Right renal cortex interstitium (tissue), 3 donors: ENCODE data around the gene ZNF860. TPM values are rescaled to one million over a fixed set of nuclear protein-coding genes. Genes with fewer than 3 reads are reported as not detected.
A peak's percentile ranks its signal among the peaks of the same experiment; 100 is the strongest.
"Not testable (repeated sequence)": the region's sequence is repeated elsewhere in the genome, so short reads cannot be mapped to it uniquely, and the experiment has no call there.

ENCODE experiments used
- DNase-seq, 3 donors: peaks; one replicate each; pipeline ENCODE4 v3.0.0-alpha.2; 2013; ENCODE audit warnings: low read depth in 3 of 3, low spot score in 2 of 3
- polyA plus RNA-seq, 3 donors: library from polyadenylated mRNA; unstranded; fragments of 120-200 nt; gene quantifications; one replicate each; pipeline ENCODE4 v1.2.1, GENCODE V29; 2013; ENCODE audit not compliant: insufficient read length in 3 of 3

ZNF860 gene
- polyA plus RNA-seq, 3 donors = 2.3 to 3.2 (median 2.5) TPM

DNA sequence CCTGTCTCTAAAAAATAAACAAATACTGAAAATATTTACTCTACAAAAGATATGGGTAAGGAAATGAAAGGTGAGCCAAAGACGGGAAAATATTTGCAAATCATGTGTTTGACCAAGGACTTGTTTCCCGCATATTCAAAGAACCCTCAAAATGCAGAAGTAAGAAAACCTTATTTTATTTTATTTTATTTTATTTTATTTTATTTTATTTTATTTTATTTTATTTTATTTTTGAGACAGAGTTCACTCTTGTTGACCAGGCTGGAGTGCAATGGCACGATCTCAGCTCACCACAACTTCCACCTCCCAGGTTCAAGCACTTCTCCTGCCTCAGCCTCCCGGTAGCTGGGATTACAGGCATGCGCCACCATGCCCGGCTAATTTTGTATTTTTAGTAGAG, 11.4 kb downstream of the ZNF860 start:
- not testable (repeated sequence) for DNase-seq

- no peak for DNase-seq
These were observed 12.3 kb downstream of the ZNF860 start for GRCh38 chr3:31993843-31994242.

GRCh38 chr3:31995026-31995425, 13.5 kb downstream of the ZNF860 start:
- not testable (repeated sequence) for DNase-seq

- DNase-seq = no peak
These were observed 14.6 kb downstream of the ZNF860 start for GRCh38 chr3:31996195-31996594.

GRCh38 chr3:31997500-31997899, 15.9 kb downstream of the ZNF860 start:
- DNase-seq = no peak

DNA sequence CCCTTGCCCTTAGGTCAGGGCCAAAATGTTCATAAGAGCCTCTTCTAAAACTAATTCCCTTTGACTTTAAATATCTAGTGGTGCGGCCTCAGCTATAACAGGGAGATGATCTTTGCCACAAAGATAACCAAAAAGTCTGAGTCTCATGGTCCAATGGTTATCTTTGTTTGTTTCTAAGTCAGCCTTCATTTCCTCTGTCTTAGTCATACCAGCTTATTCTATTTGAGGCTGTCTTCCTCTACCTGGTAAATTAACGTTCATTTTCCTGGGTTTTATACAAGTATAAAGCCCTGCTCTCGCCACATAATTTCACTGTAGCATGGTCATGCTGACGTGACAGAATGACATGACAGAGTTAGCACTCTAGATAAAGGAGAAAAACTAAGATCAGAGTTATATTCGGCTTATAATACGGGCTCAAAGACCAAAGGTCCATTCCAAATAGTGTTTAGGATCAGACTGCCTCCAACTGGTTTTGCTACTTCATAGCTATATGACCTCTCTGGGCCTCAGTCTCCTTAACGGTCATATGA, 18.4 kb downstream of the ZNF860 start:
- DNase-seq = no peak

- no peak for DNase-seq
These were observed 19.3 kb downstream of the ZNF860 start for GRCh38 chr3:32000877-32001276.

- no peak for DNase-seq
These were observed 21.2 kb downstream of the ZNF860 start for GRCh38 chr3:32002561-32003368.

GRCh38 chr3:32003380-32003779, 21.8 kb downstream of the ZNF860 start:
- no peak for DNase-seq

- DNase-seq = no peak
These were observed 22.7 kb downstream of the ZNF860 start for GRCh38 chr3:32004113-32004765.

DNA sequence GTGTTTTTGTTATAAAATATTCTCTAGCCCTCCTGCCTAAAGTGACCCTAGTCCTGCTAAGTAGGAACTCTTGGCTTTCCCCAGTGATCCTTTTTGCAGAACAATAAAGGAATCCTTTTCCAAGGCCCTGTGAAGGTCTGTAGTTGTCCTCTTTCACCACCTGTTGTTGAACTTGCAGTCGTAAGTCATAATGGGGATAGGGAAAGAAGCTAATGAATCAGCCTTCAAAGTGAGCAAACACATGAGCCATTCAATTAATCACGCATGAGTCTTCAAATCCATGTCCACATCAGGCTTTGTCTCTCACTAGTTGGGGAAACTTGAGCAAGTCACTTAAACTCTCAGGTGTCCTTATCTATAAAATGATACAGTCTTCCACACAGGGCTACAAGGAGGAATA, 27.6 kb downstream of the ZNF860 start:
- no peak for DNase-seq

DNA sequence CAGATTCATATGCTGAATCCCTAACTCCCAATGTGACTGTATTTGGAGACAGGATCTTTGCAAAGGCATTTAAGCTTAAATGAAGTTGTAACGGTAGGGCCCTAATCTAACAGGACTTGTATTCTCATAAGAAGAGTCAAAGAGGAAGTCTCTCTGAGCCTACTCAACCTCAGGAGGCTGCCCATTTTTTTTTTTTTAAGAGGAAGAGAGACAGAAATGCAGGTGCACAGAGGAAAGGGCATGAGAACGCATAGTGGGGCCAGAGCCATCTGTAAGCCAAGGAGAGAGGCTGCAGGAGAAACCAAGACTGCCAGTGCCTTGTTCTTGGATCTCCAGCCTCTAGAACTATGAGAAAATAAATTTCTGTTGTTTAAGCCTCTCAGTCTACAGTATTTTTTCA, 28.4 kb downstream of the ZNF860 start:
- no peak for DNase-seq

DNA sequence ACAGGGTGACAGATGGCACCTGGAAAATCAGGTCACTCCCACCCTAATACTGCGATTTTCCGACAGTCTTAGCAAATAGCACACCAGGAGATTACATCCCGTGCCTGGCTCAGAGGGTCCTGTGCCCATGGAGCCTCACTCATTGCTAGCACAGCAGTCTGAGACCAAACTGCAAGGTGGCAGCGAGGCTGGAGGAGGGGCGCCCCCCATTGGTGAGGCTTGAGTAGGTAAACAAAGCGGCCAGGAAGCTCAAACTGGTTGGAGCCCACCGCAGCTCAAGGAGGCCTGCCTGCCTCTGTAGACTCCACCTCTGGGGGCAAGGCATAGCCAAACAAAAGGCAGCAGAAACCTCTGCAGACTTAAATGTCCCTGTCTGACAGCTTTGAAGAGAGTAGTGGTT, 29.1 kb downstream of the ZNF860 start:
- DNase-seq = not testable (repeated sequence)

DNA sequence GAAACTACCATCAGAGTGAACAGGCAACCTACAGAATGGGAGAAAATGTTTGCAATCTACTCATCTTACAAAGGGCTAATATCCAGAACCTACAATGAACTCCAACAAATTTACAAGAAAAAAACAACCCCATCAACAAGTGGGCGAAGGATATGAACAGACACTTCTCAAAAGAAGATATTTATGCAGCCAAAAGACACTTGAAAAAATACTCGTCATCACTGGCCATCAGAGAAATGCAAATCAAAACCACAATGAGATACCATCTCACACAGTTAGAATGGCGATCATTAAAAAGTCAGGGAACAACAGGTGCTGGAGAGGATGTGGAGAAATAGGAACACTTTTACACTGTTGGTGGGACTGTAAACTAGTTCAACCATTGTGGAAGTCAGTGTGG, 34.1 kb downstream of the ZNF860 start:
- not testable (repeated sequence) for DNase-seq

DNA sequence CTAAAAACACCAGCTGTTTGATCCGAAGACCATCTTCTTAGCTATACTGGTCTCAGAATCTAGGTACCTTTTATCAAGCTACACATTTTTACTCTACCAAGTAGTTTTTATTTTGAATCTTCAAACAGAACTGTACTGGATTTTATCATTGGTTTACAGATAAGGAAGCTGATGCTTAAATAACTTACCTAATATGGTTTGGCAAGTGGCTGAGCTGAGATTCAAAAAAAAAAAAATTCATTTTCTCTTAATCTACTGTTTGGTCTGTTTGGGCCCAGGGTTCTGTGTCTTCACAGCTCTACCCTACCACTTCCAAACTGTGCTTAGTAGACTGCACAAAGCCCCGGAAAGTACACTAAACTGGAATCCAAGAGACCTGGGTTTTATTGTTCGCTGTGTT, 35.7 kb downstream of the ZNF860 start:
- DNase-seq = no peak

DNA sequence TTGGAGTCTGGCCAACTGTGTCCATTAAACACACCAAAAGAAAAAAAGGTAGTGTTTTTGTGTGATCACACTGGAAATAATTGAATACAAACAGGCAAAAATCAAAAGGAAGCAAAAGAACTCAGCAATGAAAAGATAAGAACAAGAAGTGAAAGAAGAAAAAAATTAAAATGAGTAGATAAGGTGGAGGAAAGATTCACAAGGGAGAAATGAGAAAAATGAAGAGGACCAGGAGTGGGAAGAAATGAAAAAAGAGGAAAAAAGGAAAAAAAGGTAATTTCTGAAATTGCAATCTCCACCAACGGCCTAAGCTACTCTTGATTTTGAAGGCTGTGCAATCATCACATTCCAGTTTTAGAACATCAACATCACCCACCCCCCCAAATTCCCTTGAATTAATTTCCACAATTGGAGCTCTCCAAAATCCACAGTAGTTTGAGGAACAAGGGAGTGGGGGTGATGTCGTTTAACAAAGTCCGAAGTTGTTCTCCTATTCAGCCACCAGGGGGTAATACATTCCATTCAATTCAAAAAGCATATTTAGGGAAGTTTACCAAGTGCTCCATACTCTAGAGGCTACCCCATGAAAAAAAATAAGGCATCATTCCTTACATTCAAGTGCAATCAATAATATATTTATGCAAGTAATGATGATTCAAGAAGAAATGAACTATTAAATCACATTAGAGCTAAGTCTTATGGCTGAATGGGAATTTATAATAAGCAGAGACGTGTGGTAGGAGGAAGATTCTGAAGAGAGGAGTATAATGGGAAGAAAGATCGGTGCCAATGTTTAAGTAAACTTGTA, 37.4 kb downstream of the ZNF860 start:
- peak in 2 of 3 donors; percentile 23 to 36 for DNase-seq

DNA sequence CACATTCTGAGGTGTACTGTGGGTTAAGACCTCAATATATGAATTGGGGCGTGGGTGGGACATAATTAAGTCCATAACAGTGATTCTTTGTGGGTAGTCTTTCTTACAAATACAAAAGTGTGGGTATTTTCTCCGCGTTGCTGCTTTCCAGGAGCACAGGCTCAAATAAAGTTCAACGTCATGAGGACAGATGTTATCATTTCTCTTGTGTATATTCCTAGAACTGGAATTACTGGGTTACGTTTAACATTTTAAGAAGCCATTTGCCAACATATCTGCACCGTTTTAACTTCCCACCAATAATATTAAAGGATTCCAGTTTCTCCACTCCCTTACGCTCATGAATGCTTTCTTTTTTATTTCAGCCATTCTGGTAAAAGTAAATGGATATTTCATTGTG, 39.6 kb downstream of the ZNF860 start:
- no peak for DNase-seq

DNA sequence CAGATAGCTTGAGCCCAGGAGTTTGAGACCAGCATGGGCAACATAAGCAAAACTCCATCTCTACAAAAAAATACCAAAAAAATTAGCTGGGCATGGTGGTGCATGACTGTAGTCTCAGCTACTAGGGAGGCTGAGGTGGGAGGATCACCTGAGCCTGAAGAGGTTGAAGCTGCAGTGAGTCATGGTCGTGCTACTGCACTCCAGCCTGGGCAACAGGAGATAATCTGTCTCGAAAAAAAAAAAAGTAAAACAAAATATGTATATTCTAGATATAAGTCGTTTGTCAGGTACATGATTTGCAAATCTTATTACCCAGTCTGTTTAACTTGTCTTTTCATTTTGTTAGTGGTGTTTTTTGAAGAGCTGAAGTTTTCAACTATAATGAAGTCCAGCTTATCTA, 40.2 kb downstream of the ZNF860 start:
- DNase-seq = no peak

GRCh38 chr3:32022947-32023346, 41.4 kb downstream of the ZNF860 start:
- no peak for DNase-seq

DNA sequence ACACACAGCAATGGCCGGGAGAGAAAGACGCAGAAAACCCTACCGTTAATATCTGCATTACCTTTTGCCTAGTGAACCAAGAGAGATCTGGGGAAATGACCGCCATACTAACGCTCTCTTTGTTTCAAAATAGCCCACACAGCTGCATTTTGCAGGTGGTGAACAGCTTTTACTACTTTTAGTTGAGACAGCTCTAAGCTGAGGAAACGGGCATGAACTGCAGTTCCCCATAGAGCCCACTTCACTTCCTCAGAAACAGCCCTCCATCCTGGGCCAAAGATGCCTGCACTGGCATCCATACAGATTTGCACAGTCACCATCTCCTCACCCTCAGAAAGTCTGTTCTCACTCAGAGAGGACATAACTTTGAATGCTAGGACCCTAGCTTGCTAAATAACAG, 45.0 kb downstream of the ZNF860 start:
- no peak for DNase-seq

GRCh38 chr3:32037932-32038267, 56.4 kb downstream of the ZNF860 start:
- DNase-seq = no peak
